Panc1 (cell line): Measurements from ENCODE around the gene LMNB1. TPM values are rescaled to one million over a fixed set of nuclear protein-coding genes. Genes with fewer than 3 reads are reported as not detected.

ENCODE experiments used
- ATAC-seq: fragments of 200-7000 bp; cut with Tn5 transposase; 2 replicates; pipeline ENCODE4 v1.9.1; 2020; ENCODE audit warnings: mild to moderate bottlenecking, moderate library complexity
- BruUV-seq: library from RNA; stranded (reverse); fragments of 400-500 nt; replicated peaks from 2 replicates; lab custom pipeline; 2021; lab: Mats Ljungman, UMichigan
- CTCF ChIA-PET: fragments of 300-600 bp; sonication (Branson Sonifier 250); formaldehyde crosslinking; loops from one replicate; lab custom pipeline; 2022; ENCODE audit warnings: antibody characterized with exemption; lab: Charles Lee
- POLR2A ChIA-PET: fragments of 300-600 bp; sonication (Branson Sonifier 250); formaldehyde crosslinking; loops from one replicate; lab custom pipeline; 2022; ENCODE audit warnings: antibody characterized with exemption; lab: Charles Lee
- DNase-seq: peaks from one replicate; pipeline ENCODE4 v3.0.0-alpha.2; 2010; ENCODE audit warnings: low read depth, low spot score
- H3K27ac ChIP-seq: 2 replicates; pipeline ENCODE4 v1.5.1; 2011; ENCODE audit warnings: mild to moderate bottlenecking, low read length, inconsistent platforms
- H3K27me3 ChIP-seq: fragments of 200-500 bp; sonication (Bioruptor generic); 2 replicates; pipeline ENCODE4 v1.6.0; 2014; ENCODE audit warnings: low read length, inconsistent platforms; ENCODE audit not compliant: control insufficient read depth, insufficient read depth
- H3K36me3 ChIP-seq: fragments of 200-500 bp; sonication (Bioruptor generic); 2 replicates; pipeline ENCODE4 v1.5.1; 2014; ENCODE audit warnings: inconsistent platforms, mild to moderate bottlenecking, low read length, moderate library complexity; ENCODE audit not compliant: control insufficient read depth, insufficient read depth
- H3K4me1 ChIP-seq: 2 replicates; pipeline ENCODE4 v1.5.1; 2011; ENCODE audit warnings: inconsistent platforms, mild to moderate bottlenecking, low read length, moderate library complexity; ENCODE audit not compliant: control insufficient read depth, insufficient read depth
- H3K4me3 ChIP-seq, 2 experiments: 2 replicates each; pipeline ENCODE4 v1.5.1; 2011 to 2012; ENCODE audit warnings: low read depth in 2 of 2, low read length in 2 of 2, mild to moderate bottlenecking in 2 of 2, inconsistent platforms in 1 of 2, moderate library complexity in 1 of 2
- H3K9me3 ChIP-seq: fragments of 200-500 bp; sonication (Bioruptor generic); 2 replicates; pipeline ENCODE4 v1.5.1; 2014; ENCODE audit warnings: low read depth, mild to moderate bottlenecking, inconsistent platforms, low read length, moderate library complexity; ENCODE audit not compliant: control insufficient read depth, insufficient read depth
- CTCF ChIP-seq: fragments of 450-650 bp; IDR thresholded peaks from 2 replicates; pipeline ENCODE4 v1.5.1; 2017; ENCODE audit warnings: mild to moderate bottlenecking
- POLR2AphosphoS5 ChIP-seq: IDR thresholded peaks from 2 replicates; pipeline ENCODE4 v1.6.1; 2012; ENCODE audit warnings: mild to moderate bottlenecking, low read depth, low read length, moderate library complexity
- REST ChIP-seq, 2 experiments: IDR thresholded peaks; 2 replicates each; pipeline ENCODE4 v1.6.1; 2011 to 2012; ENCODE audit warnings: low read depth in 2 of 2, control low read depth in 1 of 2, low read length in 1 of 2, mild to moderate bottlenecking in 1 of 2, moderate library complexity in 1 of 2; ENCODE audit not compliant: insufficient read depth in 1 of 2
- SIN3A ChIP-seq: IDR thresholded peaks from 2 replicates; pipeline ENCODE4 v1.6.1; 2012; ENCODE audit warnings: low read depth, mild to moderate bottlenecking, low read length, moderate library complexity, borderline replicate concordance; ENCODE audit not compliant: insufficient read depth
- TCF7L2 ChIP-seq: IDR thresholded peaks from 2 replicates; pipeline ENCODE4 v1.6.1; 2011; ENCODE audit warnings: mild to moderate bottlenecking, low read depth, low read length, inconsistent platforms
- in situ Hi-C: cut with HindIII; loops from 2 replicates; pipeline ENCODE4 v1.10.0; 2016; ENCODE audit warnings: low sequenced_read_pairs, low pct_unique_long_range_greater_than_20kb
- intact Hi-C: fragments of 100-400 bp; cut with micrococcal nuclease; formaldehyde crosslinking; loops from one replicate; pipeline ENCODE4 v1.10.0; 2022; ENCODE audit not compliant: unreplicated experiment
- total RNA-seq: library from RNA; stranded (reverse); gene quantifications from one replicate; pipeline ENCODE4 v1.2.1, GENCODE V29; 2021; ENCODE audit not compliant: unreplicated experiment

The LMNB1 gene
- total RNA-seq, 1 experiment from 2014 or later: 122 TPM

GRCh38 chr5:126754609-126755008 lies 22.3 kb upstream of the LMNB1 start:
- intact Hi-C loops: no loop called here
- in situ Hi-C loops: no loop called here
- CTCF ChIA-PET: interaction anchor here (0.8 kb wide), 1 partner anchor 23 kb away, joined by 8 read pairs; no protein-coding TSS in a partner anchor

GRCh38 chr5:126755593-126755992 lies 21.3 kb upstream of the LMNB1 start:
- TF ChIP-seq POLR2AphosphoS5 (no peak), CTCF (no peak), REST (IDR thresholded peaks at IDR 0.05; ENCODE audit: insufficient read depth in 1 of 2, low read depth in 2 of 2, low read length in 1 of 2) (no peak), SIN3A (no peak), TCF7L2 (no peak)
- DNase-seq (no peak), ATAC-seq (no peak)
- Histone ChIP-seq H3K27me3 (no peaks in the 10 kb centered on the region), H3K4me3 (no peak overlapping the region), H3K27ac (no peak overlapping the region), H3K4me1 (no peaks in the 10 kb centered on the region), H3K9me3 (no peaks in the 10 kb centered on the region), H3K36me3 (no peaks in the 10 kb centered on the region)
- intact Hi-C loops (no loop called here), in situ Hi-C loops (no loop called here)
- BruUV-seq: no TSS peak
- ChIA-PET POLR2A (interaction anchor here (0.6 kb wide), 1 partner anchor 15 kb away, joined by 3 read pairs; no protein-coding TSS in a partner anchor), CTCF (no interaction called here)

More at GRCh38 chr5:126754609-126755008, 22.3 kb upstream of the LMNB1 start:
- TF ChIP-seq POLR2AphosphoS5: no peak
- no peak for TF ChIP-seq TCF7L2
- no peak for TF ChIP-seq CTCF
- TF ChIP-seq REST (IDR thresholded peaks at IDR 0.05; ENCODE audit: insufficient read depth in 1 of 2, low read depth in 2 of 2, low read length in 1 of 2): no peak
- no peak for TF ChIP-seq SIN3A
- ATAC-seq (no peak), DNase-seq (no peak)
- no TSS peak for BruUV-seq
- no peaks in the 10 kb centered on the region for H3K4me1 ChIP-seq
- H3K27ac ChIP-seq: no peak overlapping the region
- POLR2A ChIA-PET: interaction anchor here (0.7 kb wide), 1 partner anchor 1044 kb away, joined by 6 read pairs; no protein-coding TSS in a partner anchor
- H3K36me3 ChIP-seq: no peaks in the 10 kb centered on the region
- H3K27me3 ChIP-seq: no peaks in the 10 kb centered on the region
- no peak overlapping the region for H3K4me3 ChIP-seq
- no peaks in the 10 kb centered on the region for H3K9me3 ChIP-seq
